Measurements from ENCODE around the gene OAT.

The OAT gene

DNA sequence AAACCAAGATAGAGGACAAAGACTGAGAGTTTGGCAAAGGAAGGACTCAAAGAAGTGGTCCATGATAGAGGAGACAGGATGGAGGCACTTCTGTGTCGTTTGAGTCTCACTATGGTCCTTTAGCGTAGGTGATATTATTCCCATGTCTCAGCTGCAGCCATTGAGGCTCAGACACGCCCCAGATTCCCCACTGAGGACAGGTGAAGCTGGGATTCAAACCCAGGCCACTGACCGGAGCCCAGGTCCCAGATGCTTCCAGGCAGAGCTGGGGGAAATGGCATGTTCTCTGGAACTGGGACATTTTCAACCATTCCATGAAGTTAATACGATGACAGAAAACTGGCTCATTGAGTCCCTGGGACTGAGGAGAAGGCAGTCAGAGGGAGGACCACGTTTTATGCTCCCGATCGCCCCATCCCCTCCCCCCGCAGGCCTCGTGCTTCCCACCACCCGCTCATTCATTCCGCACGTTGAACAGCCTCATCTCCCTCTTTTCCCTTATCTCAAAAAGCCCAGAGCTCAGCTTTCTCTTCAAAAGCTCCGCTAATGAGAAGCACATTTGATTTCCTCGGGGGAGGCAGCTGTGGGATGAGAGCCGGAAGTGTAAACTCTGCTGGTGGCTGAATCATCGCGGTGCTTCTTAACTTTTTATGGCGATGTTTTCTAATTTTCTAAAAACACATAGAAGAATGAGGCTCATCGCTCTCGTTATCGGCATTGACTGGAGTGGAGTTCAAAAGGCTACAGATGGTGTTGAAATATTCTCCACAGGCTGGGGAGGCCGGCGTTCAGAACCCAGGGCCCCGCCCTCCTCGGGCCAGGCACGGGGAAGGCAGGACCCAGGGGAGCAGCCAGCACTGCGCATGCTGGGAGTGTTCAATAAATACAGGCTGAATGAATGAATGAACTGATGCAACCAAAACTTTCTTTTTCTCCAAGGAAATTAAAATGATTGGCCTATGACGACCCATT lies 64.0 kb downstream of the OAT start:
- peak in 1 of 2 donors; percentile 6 for DNase-seq (ENCODE audit: low read depth in 1 of 2, low spot score in 1 of 2)

DNA sequence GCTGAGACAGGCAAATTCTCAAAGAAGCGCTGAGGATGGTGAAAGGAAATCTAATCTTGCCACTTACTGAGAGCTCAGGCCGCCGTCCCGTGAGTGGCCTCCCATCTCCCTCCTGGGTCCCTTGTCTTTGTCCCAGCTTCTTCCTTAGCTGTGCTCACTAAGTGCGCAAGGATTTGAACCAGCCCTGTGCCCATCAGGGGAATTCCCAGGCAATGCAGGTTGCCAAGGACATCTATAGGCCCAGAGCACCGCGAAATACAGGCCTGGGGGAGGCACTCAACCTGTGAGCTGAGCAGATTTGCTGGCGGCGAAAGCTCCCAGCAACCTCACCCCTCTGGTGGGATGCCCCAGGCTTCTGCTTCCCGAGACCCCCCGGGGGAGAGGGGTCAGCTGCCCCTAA lies 64.8 kb downstream of the OAT start:
- DNase-seq (ENCODE audit: low read depth in 1 of 2, low spot score in 1 of 2): no peak

DNA sequence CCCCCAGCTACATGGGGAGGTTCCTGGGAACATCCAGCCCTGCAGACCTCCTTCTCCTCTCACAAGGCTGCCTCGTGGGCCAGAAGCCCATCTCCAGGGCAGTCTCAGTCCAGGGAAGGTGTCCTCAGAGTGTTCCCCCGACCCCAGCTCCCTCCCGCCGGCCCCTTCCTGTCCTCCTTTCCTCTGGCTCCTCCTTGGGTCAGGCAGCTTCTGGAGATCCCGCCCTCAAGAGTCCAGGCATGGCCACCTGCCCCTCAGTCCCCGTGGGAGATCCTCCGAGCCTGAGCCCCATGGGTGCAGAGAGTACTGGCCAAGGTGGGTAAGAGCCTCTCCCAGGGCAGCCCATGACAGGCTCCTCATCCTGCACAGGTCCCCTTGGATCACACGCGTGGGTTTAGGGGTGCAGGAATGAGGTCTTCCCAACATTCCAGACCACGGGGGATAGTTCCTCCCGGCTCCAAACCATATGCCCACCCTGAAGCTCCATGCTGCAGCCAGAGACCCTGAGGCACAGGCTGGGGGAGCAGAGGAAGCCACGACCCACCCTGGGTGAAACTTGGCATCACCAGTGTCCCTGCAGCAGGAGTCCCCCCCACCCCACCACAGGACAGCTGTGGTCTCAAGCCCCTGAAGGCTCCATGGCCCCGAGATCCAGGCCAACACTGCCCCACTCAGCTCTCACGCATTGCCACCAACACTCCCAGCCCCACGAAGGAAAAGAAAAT lies 65.5 kb downstream of the OAT start:
- DNase-seq (ENCODE audit: low read depth in 1 of 2, low spot score in 1 of 2): no peak

DNA sequence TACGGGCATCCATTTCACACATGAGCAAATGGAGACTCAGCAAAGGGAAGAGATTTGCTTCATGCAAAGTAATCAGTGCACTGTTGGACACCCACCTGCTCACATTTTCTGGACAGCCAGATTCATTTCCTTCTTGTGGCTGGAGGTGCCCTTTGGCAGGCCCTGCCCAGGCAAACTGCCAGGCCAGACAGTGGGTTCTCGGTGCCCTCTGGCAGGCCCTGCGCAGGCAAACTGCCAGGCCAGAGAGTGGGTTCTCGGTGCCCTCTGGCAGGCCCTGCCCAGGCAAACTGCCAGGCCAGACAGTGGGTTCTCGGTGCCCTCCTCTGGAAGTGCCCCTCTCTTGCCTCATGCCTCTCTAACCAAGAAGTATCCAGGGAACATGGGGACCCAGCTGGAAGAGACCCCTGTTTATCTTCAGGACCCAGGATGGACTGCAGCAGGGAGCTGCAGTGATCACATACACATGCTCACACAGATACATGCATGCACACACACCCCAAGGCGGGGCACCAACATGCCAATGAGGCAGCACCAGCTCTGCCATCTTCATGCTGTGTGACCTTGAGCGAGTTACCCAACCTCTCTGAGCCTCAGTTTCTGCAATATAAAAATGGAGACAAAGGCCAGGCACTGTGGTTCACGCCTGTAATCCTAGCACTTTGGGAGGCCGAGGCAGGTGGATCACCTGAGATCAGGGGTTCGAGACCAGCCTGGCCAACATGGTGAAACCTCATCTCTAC lies 67.1 kb downstream of the OAT start:
- DNase-seq (ENCODE audit: low read depth in 1 of 2, low spot score in 1 of 2): no peak

DNA sequence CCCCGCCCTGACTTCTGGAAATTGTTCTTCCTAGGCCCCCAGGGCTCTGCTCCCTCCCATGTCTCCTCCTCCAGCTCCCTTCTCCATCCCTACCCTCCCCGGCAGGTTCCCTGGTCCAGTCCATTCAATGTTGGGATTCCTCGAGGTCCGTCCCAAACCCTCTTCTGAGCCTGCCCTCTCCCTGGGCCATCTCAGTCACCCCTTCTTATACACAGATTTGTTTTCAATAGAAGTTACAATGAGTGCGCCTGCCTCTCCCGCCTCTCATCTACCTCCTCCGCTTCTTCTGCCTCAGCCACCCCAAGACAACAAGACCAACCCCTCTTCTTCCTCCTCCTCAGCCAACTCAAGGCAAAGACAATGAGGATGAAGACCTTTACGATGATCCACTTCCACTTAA lies 67.9 kb downstream of the OAT start:
- DNase-seq (ENCODE audit: low read depth in 1 of 2, low spot score in 1 of 2): no peak

DNA sequence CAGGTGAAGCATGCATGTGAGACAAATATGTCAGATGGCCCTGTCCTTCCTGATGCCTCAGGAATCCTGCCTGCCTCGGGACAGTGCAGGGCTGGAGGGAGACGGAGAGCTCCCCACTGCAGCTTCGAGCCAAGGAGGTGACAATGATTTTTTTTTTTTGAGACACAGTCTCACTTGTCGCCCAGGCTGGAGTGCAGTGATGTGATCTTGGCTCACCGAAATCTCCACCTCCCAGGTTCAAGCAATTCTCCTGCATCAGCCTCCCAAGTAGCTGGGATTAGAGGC lies 68.8 kb downstream of the OAT start:
- DNase-seq (ENCODE audit: low read depth in 1 of 2, low spot score in 1 of 2): no peak

DNA sequence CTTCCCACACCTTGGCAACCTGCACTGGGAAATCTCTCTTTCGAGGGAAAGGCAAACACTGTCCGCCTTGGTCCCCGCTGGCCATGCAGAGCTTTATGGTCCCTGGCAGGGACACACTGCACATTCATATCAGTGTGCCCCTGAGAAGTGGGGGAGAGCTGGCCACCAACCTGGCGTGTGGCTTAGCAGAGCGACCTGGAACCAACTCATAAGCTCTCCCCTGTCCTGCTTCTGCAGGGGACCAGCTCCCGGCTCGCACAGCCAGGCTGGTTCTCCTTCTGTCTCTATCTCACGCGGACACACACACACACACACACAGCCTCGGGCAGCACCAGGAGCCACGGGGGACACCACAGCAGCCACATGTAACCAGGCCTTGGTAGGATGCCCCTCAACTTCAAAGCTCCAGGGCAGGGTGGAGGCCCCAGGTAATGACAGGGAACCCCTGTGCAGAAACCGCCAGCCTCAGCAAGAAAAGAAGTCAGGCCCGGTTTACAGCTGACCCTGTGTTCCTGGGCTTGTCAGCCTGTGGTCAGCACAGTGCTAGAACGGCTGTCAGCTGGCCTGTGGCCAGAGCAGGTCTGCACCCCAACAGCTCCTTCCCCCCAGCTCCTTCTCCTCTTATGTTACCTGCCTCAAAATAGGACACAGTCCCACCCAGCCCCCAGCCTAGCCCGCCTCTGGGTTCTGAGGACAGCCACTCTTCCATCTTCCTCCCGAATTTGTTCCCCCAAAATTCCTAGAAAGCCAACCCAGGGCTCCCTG lies 69.3 kb downstream of the OAT start:
- no peak for DNase-seq (ENCODE audit: low read depth in 1 of 2, low spot score in 1 of 2)

DNA sequence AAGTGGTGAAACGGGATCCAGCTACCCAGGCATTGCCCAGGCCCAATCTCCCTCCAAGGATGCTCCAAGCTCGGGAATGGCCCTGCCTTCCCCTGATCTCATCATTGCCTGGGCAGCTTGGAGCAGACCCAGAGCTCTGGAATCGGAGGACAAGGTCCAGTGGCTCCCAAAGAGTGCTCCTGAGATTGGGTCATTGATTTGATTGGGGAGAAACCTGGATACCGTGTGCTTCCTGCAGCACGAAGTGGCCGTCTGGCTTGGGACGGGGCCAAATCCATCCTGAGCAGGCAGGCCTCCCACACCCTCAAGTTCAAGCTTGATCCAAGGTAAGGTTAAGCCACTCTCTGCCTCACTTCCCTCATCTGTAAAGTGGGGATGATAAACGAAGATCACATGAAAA lies 69.9 kb downstream of the OAT start:
- no peak for DNase-seq (ENCODE audit: low read depth in 1 of 2, low spot score in 1 of 2)

DNA sequence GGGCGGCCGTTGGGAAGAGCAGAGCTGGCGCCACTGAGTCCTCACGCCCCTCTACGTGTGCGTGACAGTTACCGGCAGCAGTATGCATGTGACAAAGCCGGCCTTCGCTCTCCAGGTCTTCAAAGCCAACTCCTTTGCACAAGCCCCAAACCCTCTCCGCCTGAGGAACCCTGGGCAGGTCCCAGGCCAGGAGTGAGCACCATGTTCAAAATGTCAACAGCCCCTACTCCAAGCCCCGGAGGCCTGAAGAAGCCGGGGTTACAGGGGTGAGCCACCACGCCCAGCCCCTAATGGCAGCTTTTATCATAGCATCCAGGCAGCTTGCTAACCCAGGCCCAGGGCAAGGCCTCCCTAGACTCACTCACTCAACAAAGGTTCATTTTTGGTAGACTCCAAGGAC lies 70.8 kb downstream of the OAT start:
- no peak for DNase-seq (ENCODE audit: low read depth in 1 of 2, low spot score in 1 of 2)

Data from activated CD4-positive, alpha-beta T cell treated with anti-CD3 and anti-CD28 coated beads, Interleukin-2, amount 50 U/mL, for 24 hours (primary cell).